ENCODE results near the gene PARP12. TPM values are rescaled to one million over a fixed set of nuclear protein-coding genes. Genes with fewer than 3 reads are reported as not detected.

Gene PARP12
- polyA plus RNA-seq, 3 donors, result 12.5 to 24.7 (median 13.4) TPM

- DNase-seq (ENCODE audit: extremely low read depth in 1 of 11, low read depth in 9 of 11, low spot score in 4 of 11), result no peak
These were observed 1.2 kb downstream of the PARP12 start for GRCh38 chr7:140061607-140061930.

GRCh38 chr7:140060788-140061606 lies 1.8 kb downstream of the PARP12 start:
- no peak for DNase-seq (ENCODE audit: extremely low read depth in 1 of 11, low read depth in 9 of 11, low spot score in 4 of 11)

- no peak for DNase-seq (ENCODE audit: extremely low read depth in 1 of 11, low read depth in 9 of 11, low spot score in 4 of 11)
These were observed 2.5 kb downstream of the PARP12 start for GRCh38 chr7:140060243-140060630.

GRCh38 chr7:140059273-140060242 lies 3.2 kb downstream of the PARP12 start:
- DNase-seq (ENCODE audit: extremely low read depth in 1 of 11, low read depth in 9 of 11, low spot score in 4 of 11), result no peak

- DNase-seq (ENCODE audit: extremely low read depth in 1 of 11, low read depth in 9 of 11, low spot score in 4 of 11), result no peak
These were observed 4.2 kb downstream of the PARP12 start for GRCh38 chr7:140058517-140058916.

GRCh38 chr7:140057143-140057535 lies 5.6 kb downstream of the PARP12 start:
- no peak for DNase-seq (ENCODE audit: extremely low read depth in 1 of 11, low read depth in 9 of 11, low spot score in 4 of 11)

GRCh38 chr7:140056431-140057142 lies 6.2 kb downstream of the PARP12 start:
- DNase-seq (ENCODE audit: extremely low read depth in 1 of 11, low read depth in 9 of 11, low spot score in 4 of 11), result no peak

- no peak for DNase-seq (ENCODE audit: extremely low read depth in 1 of 11, low read depth in 9 of 11, low spot score in 4 of 11)
These were observed 6.9 kb downstream of the PARP12 start for GRCh38 chr7:140055833-140056232.

GRCh38 chr7:140054751-140055150 lies 8.0 kb downstream of the PARP12 start:
- DNase-seq (ENCODE audit: extremely low read depth in 1 of 11, low read depth in 9 of 11, low spot score in 4 of 11), result no peak

GRCh38 chr7:140053812-140054539 lies 8.8 kb downstream of the PARP12 start:
- DNase-seq (ENCODE audit: extremely low read depth in 1 of 11, low read depth in 9 of 11, low spot score in 4 of 11), result no peak

- no peak for DNase-seq (ENCODE audit: extremely low read depth in 1 of 11, low read depth in 9 of 11, low spot score in 4 of 11)
These were observed 10.9 kb downstream of the PARP12 start for GRCh38 chr7:140051820-140052219.

- no peak for DNase-seq (ENCODE audit: extremely low read depth in 1 of 11, low read depth in 9 of 11, low spot score in 4 of 11)
These were observed 12.7 kb downstream of the PARP12 start for GRCh38 chr7:140050100-140050499.

GRCh38 chr7:140049339-140050024 lies 13.3 kb downstream of the PARP12 start:
- no peak for DNase-seq (ENCODE audit: extremely low read depth in 1 of 11, low read depth in 9 of 11, low spot score in 4 of 11)

GRCh38 chr7:140048989-140049338 lies 13.8 kb downstream of the PARP12 start:
- no peak for DNase-seq (ENCODE audit: extremely low read depth in 1 of 11, low read depth in 9 of 11, low spot score in 4 of 11)

GRCh38 chr7:140048138-140048537 lies 14.6 kb downstream of the PARP12 start:
- DNase-seq (ENCODE audit: extremely low read depth in 1 of 11, low read depth in 9 of 11, low spot score in 4 of 11), result no peak

GRCh38 chr7:140047197-140047596 lies 15.6 kb downstream of the PARP12 start:
- no peak for DNase-seq (ENCODE audit: extremely low read depth in 1 of 11, low read depth in 9 of 11, low spot score in 4 of 11)

GRCh38 chr7:140045697-140046096 lies 17.1 kb downstream of the PARP12 start:
- no peak for DNase-seq (ENCODE audit: extremely low read depth in 1 of 11, low read depth in 9 of 11, low spot score in 4 of 11)

- DNase-seq (ENCODE audit: extremely low read depth in 1 of 11, low read depth in 9 of 11, low spot score in 4 of 11), result no peak
These were observed 18.5 kb downstream of the PARP12 start for GRCh38 chr7:140044251-140044650.

- no peak for DNase-seq (ENCODE audit: extremely low read depth in 1 of 11, low read depth in 9 of 11, low spot score in 4 of 11)
These were observed 20.4 kb downstream of the PARP12 start for GRCh38 chr7:140042386-140042670.

Measured in renal cortex interstitium (tissue), 11 donors.